ENCODE measurements around the gene ADGRD2. TPM values are rescaled to one million over a fixed set of nuclear protein-coding genes. Genes with fewer than 3 reads are reported as not detected.

ADGRD2 gene
- total and polyA plus RNA-seq, 2 of the 13 experiments (the other 11 are each of a cell fraction or from before 2014, with no cell fraction given): not detected

DNA sequence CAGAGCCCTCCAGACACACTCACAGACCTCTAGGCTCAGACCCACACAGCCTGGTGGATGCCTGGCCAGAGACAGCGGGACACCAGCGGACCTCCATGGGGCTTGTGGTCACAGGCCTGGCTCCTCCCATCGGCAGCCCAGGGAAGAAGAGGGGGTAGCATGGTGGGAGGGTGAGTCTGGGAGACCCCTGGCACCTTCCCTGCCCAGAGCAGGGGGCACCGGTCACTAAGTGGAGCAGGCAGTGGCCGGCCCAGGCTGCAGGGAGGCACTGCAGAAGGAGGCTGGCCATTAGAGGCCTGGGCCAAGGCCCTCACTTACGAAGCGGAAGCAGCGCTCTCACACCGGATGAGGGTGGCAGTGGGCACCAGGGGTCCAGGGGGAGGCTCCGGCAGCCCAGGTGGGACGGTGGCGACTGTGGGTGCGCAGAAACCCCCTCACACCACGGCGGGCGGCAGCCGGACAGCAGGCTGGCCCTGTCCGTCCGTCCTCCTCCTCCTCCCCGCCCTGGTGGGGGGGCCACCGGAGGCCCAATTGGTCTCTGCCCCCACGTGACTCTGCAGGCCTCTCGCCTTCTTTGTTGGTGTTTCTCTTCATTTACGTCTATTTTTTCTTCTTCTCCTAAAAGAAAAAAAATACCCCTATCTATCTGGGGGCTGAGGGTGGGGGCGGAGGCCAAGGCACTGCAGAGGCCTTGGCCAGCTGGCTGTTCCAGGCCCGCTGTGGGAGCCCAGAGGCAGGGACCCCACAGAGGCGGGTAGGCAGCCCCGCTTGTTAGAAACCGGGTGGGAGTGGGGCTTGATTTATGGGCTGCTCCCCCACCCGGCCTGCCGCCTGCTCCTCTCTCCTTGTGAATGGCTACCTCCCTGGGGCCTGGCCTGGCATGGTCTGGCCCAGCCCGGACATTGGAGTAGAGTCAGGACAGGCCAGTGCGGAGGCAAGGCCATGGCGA lies 57.0 kb downstream of the ADGRD2 start, which contains the start of gene NR5A1:
TSS of gene NR5A1 (minus strand) at position 469 of the 949 bp plus-strand sequence. CDS start 4,004 bp downstream, outside the sequence.
- Histone ChIP-seq H4K20me1 (ENCODE audit: insufficient read depth, low read length) (no peaks in the 10 kb centered on the region), H3K4me3 (replicated peaks in 1 of 3; ENCODE audit: insufficient read depth in 1 of 3, low read depth in 2 of 3, low read length in 3 of 3) (peak within 1 kb of the TSS; percentile 79 to 88 (median 80)), H3K79me2 (ENCODE audit: insufficient read depth, low read length) (peaks cover 21% of the 10 kb centered on the region), H3K9ac (ENCODE audit: insufficient read depth, low read depth, low read length) (peak within 1 kb of the TSS; percentile 86), H3K4me2 (ENCODE audit: low read depth, low read length) (peak within 1 kb of the TSS; percentile 86), H2AFZ (ENCODE audit: low read length) (no peak within 1 kb of the TSS), H3K27me3 (ENCODE audit: control insufficient read depth in 1 of 2, insufficient read depth in 2 of 2, low read length in 2 of 2) (no peaks in the 10 kb centered on the region), H3K36me3 (replicated peaks in 1 of 2; ENCODE audit: control insufficient read depth in 1 of 2, insufficient read depth in 2 of 2, low read length in 2 of 2) (peaks cover 0 to 3% of the 10 kb centered on the region in 2 experiments; a peak in 2 of 5 replicates), H3K9me3 (ENCODE audit: low read length) (no peaks in the 10 kb centered on the region), H3K4me1 (ENCODE audit: insufficient read depth, low read length) (peaks cover 45% of the 10 kb centered on the region), H3K27ac (ENCODE audit: extremely low read length, insufficient read depth, low read length) (peak within 1 kb of the TSS; percentile 87)
- ATAC-seq: peak; percentile 64
- intact Hi-C loops (cut with micrococcal nuclease; ENCODE audit: unreplicated experiment) (no loop called here), in situ Hi-C loops (cut with HindIII; ENCODE audit: extremely low pct_ligation_motif_present, low pct_unique_long_range_greater_than_20kb) (no loop called here)
- 21% methylated on average over 9 of the region's 34 CpGs for WGBS (ENCODE audit: low lambda C conversion rate)
- peak; percentile 42 for DNase-seq (ENCODE audit: low spot score)
- POLR2A ChIA-PET: interaction anchor here (1.2 to 2.1 kb wide), 2 partner anchors 9 to 26 kb away, joined by 3 to 6 read pairs; no protein-coding TSS in a partner anchor
- FAIRE-seq: no peak
- CTCF ChIA-PET (ENCODE audit: low intra/inter-chr PET ratio, low total read pairs): no interaction called here
- TSS peak; percentile 82 for BruUV-seq (replicated peaks)
- TF ChIP-seq NR3C1 (CRISPR knock-in tag; IDR thresholded peaks at IDR 0.05): no peak
- TF ChIP-seq, protein P1, sequence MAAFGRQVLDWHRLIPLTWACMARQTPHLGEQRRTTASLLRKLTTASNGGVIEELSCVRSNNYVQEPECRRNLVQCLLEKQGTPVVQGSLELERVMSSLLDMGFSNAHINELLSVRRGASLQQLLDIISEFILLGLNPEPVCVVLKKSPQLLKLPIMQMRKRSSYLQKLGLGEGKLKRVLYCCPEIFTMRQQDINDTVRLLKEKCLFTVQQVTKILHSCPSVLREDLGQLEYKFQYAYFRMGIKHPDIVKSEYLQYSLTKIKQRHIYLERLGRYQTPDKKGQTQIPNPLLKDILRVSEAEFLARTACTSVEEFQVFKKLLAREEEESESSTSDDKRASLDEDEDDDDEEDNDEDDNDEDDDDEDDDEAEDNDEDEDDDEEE (CRISPR knock-in tag; IDR thresholded peaks at IDR 0.05): no peak
- TF ChIP-seq TBX2 (CRISPR knock-in tag; IDR thresholded peaks at IDR 0.05; ENCODE audit: borderline replicate concordance): peak; percentile 63
- TF ChIP-seq RXRB (CRISPR knock-in tag; IDR thresholded peaks at IDR 0.05; ENCODE audit: borderline replicate concordance): peak; percentile 52; the same call in 1 of the 2 replicates
- TF ChIP-seq ZNF713 (CRISPR knock-in tag; IDR thresholded peaks at IDR 0.05): no peak
- TF ChIP-seq YEATS4 (CRISPR knock-in tag; IDR thresholded peaks at IDR 0.05; ENCODE audit: borderline replicate concordance): peak; percentile 82
- TF ChIP-seq POLR2AphosphoS2 (IDR thresholded peaks at IDR 0.05; ENCODE audit: low read depth, low read length): no peak
- TF ChIP-seq, protein P2, sequence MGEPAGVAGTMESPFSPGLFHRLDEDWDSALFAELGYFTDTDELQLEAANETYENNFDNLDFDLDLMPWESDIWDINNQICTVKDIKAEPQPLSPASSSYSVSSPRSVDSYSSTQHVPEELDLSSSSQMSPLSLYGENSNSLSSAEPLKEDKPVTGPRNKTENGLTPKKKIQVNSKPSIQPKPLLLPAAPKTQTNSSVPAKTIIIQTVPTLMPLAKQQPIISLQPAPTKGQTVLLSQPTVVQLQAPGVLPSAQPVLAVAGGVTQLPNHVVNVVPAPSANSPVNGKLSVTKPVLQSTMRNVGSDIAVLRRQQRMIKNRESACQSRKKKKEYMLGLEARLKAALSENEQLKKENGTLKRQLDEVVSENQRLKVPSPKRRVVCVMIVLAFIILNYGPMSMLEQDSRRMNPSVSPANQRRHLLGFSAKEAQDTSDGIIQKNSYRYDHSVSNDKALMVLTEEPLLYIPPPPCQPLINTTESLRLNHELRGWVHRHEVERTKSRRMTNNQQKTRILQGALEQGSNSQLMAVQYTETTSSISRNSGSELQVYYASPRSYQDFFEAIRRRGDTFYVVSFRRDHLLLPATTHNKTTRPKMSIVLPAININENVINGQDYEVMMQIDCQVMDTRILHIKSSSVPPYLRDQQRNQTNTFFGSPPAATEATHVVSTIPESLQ (CRISPR knock-in tag; conservative IDR thresholded peaks at IDR 0.05): no peak
- TF ChIP-seq, protein P3, sequence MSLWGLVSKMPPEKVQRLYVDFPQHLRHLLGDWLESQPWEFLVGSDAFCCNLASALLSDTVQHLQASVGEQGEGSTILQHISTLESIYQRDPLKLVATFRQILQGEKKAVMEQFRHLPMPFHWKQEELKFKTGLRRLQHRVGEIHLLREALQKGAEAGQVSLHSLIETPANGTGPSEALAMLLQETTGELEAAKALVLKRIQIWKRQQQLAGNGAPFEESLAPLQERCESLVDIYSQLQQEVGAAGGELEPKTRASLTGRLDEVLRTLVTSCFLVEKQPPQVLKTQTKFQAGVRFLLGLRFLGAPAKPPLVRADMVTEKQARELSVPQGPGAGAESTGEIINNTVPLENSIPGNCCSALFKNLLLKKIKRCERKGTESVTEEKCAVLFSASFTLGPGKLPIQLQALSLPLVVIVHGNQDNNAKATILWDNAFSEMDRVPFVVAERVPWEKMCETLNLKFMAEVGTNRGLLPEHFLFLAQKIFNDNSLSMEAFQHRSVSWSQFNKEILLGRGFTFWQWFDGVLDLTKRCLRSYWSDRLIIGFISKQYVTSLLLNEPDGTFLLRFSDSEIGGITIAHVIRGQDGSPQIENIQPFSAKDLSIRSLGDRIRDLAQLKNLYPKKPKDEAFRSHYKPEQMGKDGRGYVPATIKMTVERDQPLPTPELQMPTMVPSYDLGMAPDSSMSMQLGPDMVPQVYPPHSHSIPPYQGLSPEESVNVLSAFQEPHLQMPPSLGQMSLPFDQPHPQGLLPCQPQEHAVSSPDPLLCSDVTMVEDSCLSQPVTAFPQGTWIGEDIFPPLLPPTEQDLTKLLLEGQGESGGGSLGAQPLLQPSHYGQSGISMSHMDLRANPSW (CRISPR knock-in tag; IDR thresholded peaks at IDR 0.05; ENCODE audit: borderline replicate concordance): no peak
- TF ChIP-seq CBFB (CRISPR knock-in tag; IDR thresholded peaks at IDR 0.05): peak; percentile 38
- TF ChIP-seq, protein P4, sequence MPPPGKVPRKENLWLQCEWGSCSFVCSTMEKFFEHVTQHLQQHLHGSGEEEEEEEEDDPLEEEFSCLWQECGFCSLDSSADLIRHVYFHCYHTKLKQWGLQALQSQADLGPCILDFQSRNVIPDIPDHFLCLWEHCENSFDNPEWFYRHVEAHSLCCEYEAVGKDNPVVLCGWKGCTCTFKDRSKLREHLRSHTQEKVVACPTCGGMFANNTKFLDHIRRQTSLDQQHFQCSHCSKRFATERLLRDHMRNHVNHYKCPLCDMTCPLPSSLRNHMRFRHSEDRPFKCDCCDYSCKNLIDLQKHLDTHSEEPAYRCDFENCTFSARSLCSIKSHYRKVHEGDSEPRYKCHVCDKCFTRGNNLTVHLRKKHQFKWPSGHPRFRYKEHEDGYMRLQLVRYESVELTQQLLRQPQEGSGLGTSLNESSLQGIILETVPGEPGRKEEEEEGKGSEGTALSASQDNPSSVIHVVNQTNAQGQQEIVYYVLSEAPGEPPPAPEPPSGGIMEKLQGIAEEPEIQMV (CRISPR knock-in tag; IDR thresholded peaks at IDR 0.05; ENCODE audit: low read depth): peak; percentile 54; the same call in 1 of the 2 replicates
- TF ChIP-seq ESRRA (CRISPR knock-in tag; IDR thresholded peaks at IDR 0.05; ENCODE audit: low read depth): peak; percentile 56; the same call in 1 of the 2 replicates
- peak; percentile 56; the same call in 1 of the 2 replicates for TF ChIP-seq ZNF510 (CRISPR knock-in tag; IDR thresholded peaks at IDR 0.05; ENCODE audit: low read depth)
- TF ChIP-seq, protein P5, sequence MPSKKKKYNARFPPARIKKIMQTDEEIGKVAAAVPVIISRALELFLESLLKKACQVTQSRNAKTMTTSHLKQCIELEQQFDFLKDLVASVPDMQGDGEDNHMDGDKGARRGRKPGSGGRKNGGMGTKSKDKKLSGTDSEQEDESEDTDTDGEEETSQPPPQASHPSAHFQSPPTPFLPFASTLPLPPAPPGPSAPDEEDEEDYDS (CRISPR knock-in tag; IDR thresholded peaks at IDR 0.05): no peak; the same call in 1 of the 2 replicates
- peak; percentile 61 for TF ChIP-seq BRD4 (CRISPR knock-in tag; IDR thresholded peaks at IDR 0.05)

Data from HepG2 (cell line).